K562 (cell line): ENCODE results near the gene FES. TPM values are rescaled to one million over a fixed set of nuclear protein-coding genes. Genes with fewer than 3 reads are reported as not detected.

Source experiments
- EZH2 ChIP-seq: IDR thresholded peaks from 2 replicates; pipeline ENCODE4 v1.6.1; 2012; ENCODE audit warnings: low read depth, mild to moderate bottlenecking, inconsistent platforms, low read length, borderline replicate concordance
- POLR3G ChIP-seq: IDR thresholded peaks from 2 replicates; pipeline ENCODE4 v1.6.1; 2011; ENCODE audit not compliant: insufficient read length, insufficient replicate concordance; ENCODE audit errors: extremely low read depth
- RBM22 ChIP-seq: fragments of 200-400 bp; formaldehyde crosslinking; IDR thresholded peaks from 2 replicates; pipeline ENCODE4 v1.6.1; 2018; ENCODE audit warnings: low read length, low read depth; ENCODE audit not compliant: poor library complexity, severe bottlenecking
- RERE ChIP-seq: sonication (generic); formaldehyde crosslinking; IDR thresholded peaks from 2 replicates; pipeline ENCODE4 v1.8.0; 2023; ENCODE audit warnings: missing genetic modification reagents, mild to moderate bottlenecking, borderline replicate concordance
- ZBTB40 ChIP-seq, 2 experiments: fragments of 450-650 bp in 1 of 2; sonication (generic) in 1 of 2; formaldehyde crosslinking in 1 of 2; IDR thresholded peaks; 2 replicates each; pipeline versions ENCODE4 v1.7.1 to v1.9.0; 2016 to 2022; ENCODE audit warnings: inconsistent platforms in 1 of 2, mild to moderate bottlenecking in 1 of 2, missing genetic modification reagents in 1 of 2
- ZNF507 ChIP-seq: conservative IDR thresholded peaks from 2 replicates; pipeline ENCODE4 v1.6.1; 2017; ENCODE audit warnings: missing genetic modification characterization, missing compliant biosample characterization
- polyA plus RNA-seq, 8 experiments: library from polyadenylated mRNA; depleted of rRNA in 4 of 8; stranded (reverse) in 5 of 8; unstranded in 3 of 8; fragments of >200 nt; fragmentation: Nextera tagmentation in 2 of 8; fragmentation: Illumina TruSeq in 1 of 8; extraction: Ambion mirVana in 2 of 8; extraction: Trizol in 1 of 8; gene quantifications; 2 replicates each; pipeline versions ENCODE4 v1.2.1 to v1.2.3, GENCODE V29; 2011 to 2014; ENCODE audit warnings: inconsistent platforms in 1 of 8, missing spikeins in 1 of 8
- total RNA-seq, 7 experiments: library from RNA; depleted of rRNA in 6 of 7; stranded (reverse); fragments of >200 nt in 6 of 7; fragmentation: Illumina TruSeq in 2 of 7; extraction: Trizol in 2 of 7; gene quantifications; 2 replicates each; pipeline versions ENCODE4 v1.2.1 to v1.2.3, GENCODE V29; 2011 to 2021; ENCODE audit warnings: low replicate concordance in 1 of 7

Gene FES
- total and polyA plus RNA-seq, 9 of the 15 experiments (the other 6 are each of a cell fraction or from before 2014, with no cell fraction given), result 0.38 to 2.6 (median 0.82) TPM

- TF ChIP-seq RERE (CRISPR knock-in tag) (no peak), RBM22 (no peak), POLR3G (no peak), ZBTB40 (IDR thresholded peaks at IDR 0.05) (no peak), ZBTB40 (CRISPR knock-in tag; IDR thresholded peaks at IDR 0.05) (no peak), ZNF507 (no peak), EZH2 (no peak)
Observed at GRCh38 chr15:90945091-90945490, 60.8 kb downstream of the FES start (continued).
